Neural cell (in vitro differentiated cells): ENCODE results near the gene ATP4B. TPM values are rescaled to one million over a fixed set of nuclear protein-coding genes. Genes with fewer than 3 reads are reported as not detected.

Experiments
- polyA plus RNA-seq: library from polyadenylated mRNA; depleted of rRNA; stranded (reverse); fragments of >200 nt; gene quantifications from 2 replicates; pipeline ENCODE4 v1.2.3, GENCODE V29; 2014

ATP4B gene
- polyA plus RNA-seq, 1 donor from 2014 or later, result not detected

Other genes with a start within 250 kb of the ATP4B start
- gene ADPRHL1, start 204.7 kb downstream of the ATP4B start, polyA plus RNA-seq, result 1.1 and 3.2 TPM in 2 replicates
- 44.1 and 55.9 TPM in 2 replicates for gene DCUN1D2, start 167.5 kb downstream of the ATP4B start, polyA plus RNA-seq
- 81.2 and 81.4 TPM in 2 replicates for gene TFDP1, start 73.4 kb downstream of the ATP4B start, polyA plus RNA-seq
- 0.06 and 0.10 TPM in 2 replicates for gene GRK1, start 9.0 kb upstream of the ATP4B start, polyA plus RNA-seq
- 0.12 TPM in 1 of 2 replicates, not detected in the other for gene TMEM255B, start 101.0 kb upstream of the ATP4B start, polyA plus RNA-seq
- 52.4 and 57.0 TPM in 2 replicates for gene GAS6, start 205.9 kb upstream of the ATP4B start, polyA plus RNA-seq